ENCODE data around the gene PLCB3.
A peak's percentile ranks its signal among the peaks of the same experiment; 100 is the strongest.

PLCB3 gene

GRCh38 chr11:64206457-64207255 lies 44.7 kb upstream of the PLCB3 start, which contains the start of gene FERMT3:
TSS of gene FERMT3 (plus strand) at chr11:64206721. CDS start at chr11:64207365, 644 bp downstream.
- Histone ChIP-seq H3K9me3 (ENCODE audit: insufficient read depth, low read length) (no peaks in the 10 kb centered on the region), H3K4me3 (ENCODE audit: insufficient read depth, low read length, poor library complexity, severe bottlenecking) (peak within 1 kb of the TSS; percentile 72), H3K9ac (ENCODE audit: low read length) (peak within 1 kb of the TSS; percentile 89), H3K4me2 (ENCODE audit: low read depth, low read length, poor library complexity, severe bottlenecking) (peak within 1 kb of the TSS; percentile 97), H4K20me1 (ENCODE audit: low read depth, low read length) (no peaks in the 10 kb centered on the region), H3K9me2 (replicated peaks; ENCODE audit: insufficient read depth, low read length) (no peaks in the 10 kb centered on the region), H3K27ac (ENCODE audit: low read depth, low read length) (peak within 1 kb of the TSS; percentile 86), H3F3A (ENCODE audit: insufficient read depth) (peaks cover 15% of the 10 kb centered on the region), H3K36me3 (ENCODE audit: low read length) (no peaks in the 10 kb centered on the region; the same call in 1 of the 2 replicates), H2AFZ (ENCODE audit: low read depth, low read length, severe bottlenecking) (peak within 1 kb of the TSS; percentile 24), H3K79me2 (ENCODE audit: insufficient read depth, low read length) (no peaks in the 10 kb centered on the region; the same call in 1 of the 2 replicates), H3K27me3 (ENCODE audit: low read length) (no peaks in the 10 kb centered on the region)
- no peak for TF ChIP-seq CTCF (IDR thresholded peaks at IDR 0.05; ENCODE audit: insufficient read depth, low read length, poor library complexity, severe bottlenecking)
- no peak for TF ChIP-seq EZH2phosphoT487 (conservative IDR thresholded peaks at IDR 0.05; ENCODE audit: low read length)

- Histone ChIP-seq H2AFZ (ENCODE audit: low read depth, low read length, severe bottlenecking) (peak overlapping the region; percentile 24), H4K20me1 (ENCODE audit: low read depth, low read length) (no peaks in the 10 kb centered on the region), H3K79me2 (ENCODE audit: insufficient read depth, low read length) (no peaks in the 10 kb centered on the region; the same call in 1 of the 2 replicates), H3K36me3 (ENCODE audit: low read length) (no peaks in the 10 kb centered on the region; the same call in 1 of the 2 replicates), H3K9me3 (ENCODE audit: insufficient read depth, low read length) (no peaks in the 10 kb centered on the region), H3F3A (ENCODE audit: insufficient read depth) (peaks cover 15% of the 10 kb centered on the region), H3K9ac (ENCODE audit: low read length) (peak overlapping the region; percentile 89), H3K27me3 (ENCODE audit: low read length) (no peaks in the 10 kb centered on the region), H3K4me3 (ENCODE audit: insufficient read depth, low read length, poor library complexity, severe bottlenecking) (peak overlapping the region; percentile 72), H3K9me2 (replicated peaks; ENCODE audit: insufficient read depth, low read length) (no peaks in the 10 kb centered on the region), H3K4me2 (ENCODE audit: low read depth, low read length, poor library complexity, severe bottlenecking) (peak overlapping the region; percentile 97), H3K27ac (ENCODE audit: low read depth, low read length) (peak overlapping the region; percentile 86)
- no peak for TF ChIP-seq CTCF (IDR thresholded peaks at IDR 0.05; ENCODE audit: insufficient read depth, low read length, poor library complexity, severe bottlenecking)
- TF ChIP-seq EZH2phosphoT487 (conservative IDR thresholded peaks at IDR 0.05; ENCODE audit: low read length): no peak
These were observed 43.9 kb upstream of the PLCB3 start for GRCh38 chr11:64207256-64208085.

- H3K27me3 ChIP-seq (ENCODE audit: low read length): no peaks in the 10 kb centered on the region
- H3K9ac ChIP-seq (ENCODE audit: low read length): peak overlapping the region; percentile 89
- H3K4me2 ChIP-seq (ENCODE audit: low read depth, low read length, poor library complexity, severe bottlenecking): peak overlapping the region; percentile 97
- H3K27ac ChIP-seq (ENCODE audit: low read depth, low read length): peak overlapping the region; percentile 86
- peak overlapping the region; percentile 72 for H3K4me3 ChIP-seq (ENCODE audit: insufficient read depth, low read length, poor library complexity, severe bottlenecking)
- H3K9me3 ChIP-seq (ENCODE audit: insufficient read depth, low read length): no peaks in the 10 kb centered on the region
- H3K79me2 ChIP-seq (ENCODE audit: insufficient read depth, low read length): no peaks in the 10 kb centered on the region; the same call in 1 of the 2 replicates
- H4K20me1 ChIP-seq (ENCODE audit: low read depth, low read length): no peaks in the 10 kb centered on the region
- peaks cover 15% of the 10 kb centered on the region for H3F3A ChIP-seq (ENCODE audit: insufficient read depth)
- H3K36me3 ChIP-seq (ENCODE audit: low read length): no peaks in the 10 kb centered on the region; the same call in 1 of the 2 replicates
- no peak overlapping the region for H2AFZ ChIP-seq (ENCODE audit: low read depth, low read length, severe bottlenecking)
- TF ChIP-seq EZH2phosphoT487 (conservative IDR thresholded peaks at IDR 0.05; ENCODE audit: low read length) (no peak), CTCF (IDR thresholded peaks at IDR 0.05; ENCODE audit: insufficient read depth, low read length, poor library complexity, severe bottlenecking) (no peak)
- H3K9me2 ChIP-seq (replicated peaks; ENCODE audit: insufficient read depth, low read length): no peaks in the 10 kb centered on the region
These were observed 43.1 kb upstream of the PLCB3 start for GRCh38 chr11:64208086-64208795.
